Measurements from ENCODE around the gene CDH13.

CDH13 gene

GRCh38 chr16:82999711-83000110 lies 372.9 kb downstream of the CDH13 start:
- no peak for DNase-seq (ENCODE audit: low read depth)

GRCh38 chr16:83002351-83003334 lies 375.9 kb downstream of the CDH13 start:
- DNase-seq (ENCODE audit: low read depth) = no peak

GRCh38 chr16:83004868-83005652 lies 378.3 kb downstream of the CDH13 start:
- no peak for DNase-seq (ENCODE audit: low read depth)

GRCh38 chr16:83005653-83006160 lies 378.9 kb downstream of the CDH13 start:
- DNase-seq (ENCODE audit: low read depth) = no peak

GRCh38 chr16:83010776-83011720 lies 384.3 kb downstream of the CDH13 start:
- DNase-seq (ENCODE audit: low read depth) = no peak

- DNase-seq (ENCODE audit: low read depth) = no peak
These were observed 385.2 kb downstream of the CDH13 start for GRCh38 chr16:83011939-83012338.

GRCh38 chr16:83013071-83013470 lies 386.3 kb downstream of the CDH13 start:
- DNase-seq (ENCODE audit: low read depth) = no peak

- DNase-seq (ENCODE audit: low read depth) = no peak
These were observed 393.2 kb downstream of the CDH13 start for GRCh38 chr16:83019963-83020362.

- no peak for DNase-seq (ENCODE audit: low read depth)
These were observed 394.3 kb downstream of the CDH13 start for GRCh38 chr16:83021045-83021444.

- no peak for DNase-seq (ENCODE audit: low read depth)
These were observed 395.0 kb downstream of the CDH13 start for GRCh38 chr16:83021746-83022145.

GRCh38 chr16:83023011-83023410 lies 396.2 kb downstream of the CDH13 start:
- no peak for DNase-seq (ENCODE audit: low read depth)

GRCh38 chr16:83023640-83024039 lies 396.9 kb downstream of the CDH13 start:
- no peak for DNase-seq (ENCODE audit: low read depth)

GRCh38 chr16:83027973-83028372 lies 401.2 kb downstream of the CDH13 start:
- DNase-seq (ENCODE audit: low read depth) = no peak

GRCh38 chr16:83029467-83029866 lies 402.7 kb downstream of the CDH13 start:
- DNase-seq (ENCODE audit: low read depth) = no peak

- DNase-seq (ENCODE audit: low read depth) = no peak
These were observed 404.8 kb downstream of the CDH13 start for GRCh38 chr16:83031524-83031923.

GRCh38 chr16:83037102-83037501 lies 410.3 kb downstream of the CDH13 start:
- no peak for DNase-seq (ENCODE audit: low read depth)

- DNase-seq (ENCODE audit: low read depth) = no peak
These were observed 411.1 kb downstream of the CDH13 start for GRCh38 chr16:83037884-83038283.

- DNase-seq (ENCODE audit: low read depth) = no peak
These were observed 413.4 kb downstream of the CDH13 start for GRCh38 chr16:83040174-83040573.

- no peak for DNase-seq (ENCODE audit: low read depth)
These were observed 417.8 kb downstream of the CDH13 start for GRCh38 chr16:83044589-83044988.

GRCh38 chr16:83045790-83046189 lies 419.0 kb downstream of the CDH13 start:
- no peak for DNase-seq (ENCODE audit: low read depth)

- no peak for DNase-seq (ENCODE audit: low read depth)
These were observed 419.9 kb downstream of the CDH13 start for GRCh38 chr16:83046664-83047063.

GRCh38 chr16:83051451-83051850 lies 424.7 kb downstream of the CDH13 start:
- DNase-seq (ENCODE audit: low read depth) = no peak

Measured in stimulated activated CD8-positive, alpha-beta memory T cell treated with anti-CD3 and anti-CD28 coated beads, Interleukin-12 subunit alpha, Interleukin-12 subunit beta, amount 100 ng/mL, for 4 hours (primary cell).